Skin of body (tissue), 2 donors: ENCODE results near the gene MRPL49. TPM values are rescaled to one million over a fixed set of nuclear protein-coding genes. Genes with fewer than 3 reads are reported as not detected.

ENCODE experiments used
- DNase-seq: peaks from one replicate; lab custom pipeline; 2025; lab: John Stamatoyannopoulos, UW
- total RNA-seq: library from RNA; depleted of rRNA; stranded (reverse); fragments of >200 nt; gene quantifications from one replicate; pipeline ENCODE4 v1.2.3, GENCODE V29; 2014

Gene MRPL49
- 35.5 TPM for total RNA-seq

DNA sequence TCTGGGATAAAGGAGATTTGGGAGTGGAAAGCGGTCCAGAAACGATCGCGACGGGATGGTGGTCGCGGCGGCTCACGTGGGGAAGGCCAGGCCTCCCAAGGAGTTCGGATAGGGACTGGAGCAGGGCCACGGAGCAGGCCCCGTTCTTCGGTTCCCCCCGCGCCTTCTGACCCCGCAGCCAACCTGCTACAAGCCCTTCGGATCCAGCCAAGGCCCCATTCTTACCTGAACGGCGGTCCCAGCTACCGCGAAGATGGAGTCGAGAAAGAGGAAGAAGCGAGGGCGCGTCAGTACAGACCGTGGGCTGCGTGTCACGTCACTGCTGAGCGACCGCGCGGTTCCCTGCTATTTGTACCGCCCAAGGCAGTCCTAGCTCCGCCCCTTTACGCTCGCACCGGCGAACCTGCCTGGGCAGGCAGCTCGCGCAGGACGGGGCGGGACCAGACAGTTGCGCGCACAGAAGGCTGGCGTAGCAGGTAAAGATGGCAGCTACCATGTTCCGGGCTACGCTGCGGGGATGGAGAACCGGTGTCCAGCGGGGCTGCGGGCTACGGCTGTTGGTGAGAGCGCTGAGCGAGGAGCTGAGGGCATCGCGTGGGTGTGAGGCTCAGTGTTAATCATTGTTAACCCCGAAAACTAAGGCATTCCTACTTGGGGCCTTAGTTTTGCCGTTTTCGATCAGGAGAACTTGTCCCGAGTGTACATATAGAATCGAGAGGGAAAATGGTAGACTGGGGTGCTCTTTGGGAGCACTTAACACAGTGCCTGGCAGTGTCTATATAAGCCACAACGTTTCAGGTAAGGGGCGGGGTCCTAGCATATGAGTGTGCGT, at the start of gene MRPL49, which contains the start of gene FAU:
Gene MRPL49, plus strand, starts transcription at position 457 of the 832 bp plus-strand sequence. Its CDS starts 26 bp downstream, at position 483.
Gene FAU, minus strand, starts transcription at position 270 of the 832 bp plus-strand sequence. CDS start 321 bp downstream, outside the sequence.
- peak; percentile 95 for DNase-seq

DNA sequence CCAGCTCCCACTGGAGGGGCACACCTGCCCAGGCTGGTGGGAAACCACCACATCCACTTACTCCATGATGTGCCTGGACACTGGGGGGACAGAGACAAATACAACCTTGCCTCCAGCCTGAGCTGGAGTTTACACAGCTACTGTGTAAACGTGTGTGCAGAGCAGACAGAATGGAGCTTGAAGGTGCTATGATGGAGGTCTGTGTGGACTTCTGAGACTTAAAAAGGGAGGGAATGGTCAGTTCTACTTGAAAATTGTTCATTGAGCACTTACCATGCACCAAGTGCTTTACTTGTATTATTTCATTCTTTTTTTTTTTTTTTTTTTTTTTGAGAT, 49.5 kb upstream of the MRPL49 start:
- DNase-seq: no peak

DNA sequence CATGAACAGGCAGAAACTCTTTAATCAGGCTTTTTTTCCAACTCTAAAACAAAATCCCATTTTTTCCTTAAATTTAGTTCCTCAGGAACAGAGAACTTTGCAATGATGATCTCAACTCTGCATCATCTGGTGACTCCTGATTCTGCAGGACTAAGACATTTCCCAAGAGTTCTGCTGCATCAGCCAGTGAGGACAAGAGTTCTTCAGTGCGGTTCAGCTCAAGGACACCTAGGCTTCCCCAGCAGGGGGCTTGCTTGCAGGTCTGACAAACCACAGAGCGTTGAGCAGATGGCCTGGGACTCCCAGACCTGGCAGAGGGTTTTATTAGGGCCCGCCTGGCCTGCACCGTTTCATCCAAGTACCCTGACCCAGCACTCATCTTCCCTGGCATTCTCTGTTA, 44.7 kb upstream of the MRPL49 start:
- no peak for DNase-seq

DNA sequence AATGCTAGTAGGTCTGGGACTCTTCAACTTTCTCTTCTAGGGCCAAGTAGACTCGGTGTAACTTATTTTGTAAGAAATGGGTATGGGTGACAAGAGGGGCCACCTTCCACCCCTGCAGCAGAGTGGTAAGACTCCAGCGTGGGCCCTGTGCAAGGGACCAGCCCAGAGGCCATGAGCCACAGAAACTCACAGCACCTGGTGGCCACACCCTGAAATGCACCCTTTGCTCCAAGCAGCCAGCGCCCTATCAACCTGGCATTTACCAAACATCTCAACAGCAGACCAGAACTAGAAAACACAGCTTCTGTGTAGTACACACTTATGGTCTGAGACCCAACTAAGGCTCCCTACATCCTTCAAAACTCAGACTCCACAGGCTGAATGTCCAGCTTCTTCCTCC, 44.0 kb upstream of the MRPL49 start:
- no peak for DNase-seq

DNA sequence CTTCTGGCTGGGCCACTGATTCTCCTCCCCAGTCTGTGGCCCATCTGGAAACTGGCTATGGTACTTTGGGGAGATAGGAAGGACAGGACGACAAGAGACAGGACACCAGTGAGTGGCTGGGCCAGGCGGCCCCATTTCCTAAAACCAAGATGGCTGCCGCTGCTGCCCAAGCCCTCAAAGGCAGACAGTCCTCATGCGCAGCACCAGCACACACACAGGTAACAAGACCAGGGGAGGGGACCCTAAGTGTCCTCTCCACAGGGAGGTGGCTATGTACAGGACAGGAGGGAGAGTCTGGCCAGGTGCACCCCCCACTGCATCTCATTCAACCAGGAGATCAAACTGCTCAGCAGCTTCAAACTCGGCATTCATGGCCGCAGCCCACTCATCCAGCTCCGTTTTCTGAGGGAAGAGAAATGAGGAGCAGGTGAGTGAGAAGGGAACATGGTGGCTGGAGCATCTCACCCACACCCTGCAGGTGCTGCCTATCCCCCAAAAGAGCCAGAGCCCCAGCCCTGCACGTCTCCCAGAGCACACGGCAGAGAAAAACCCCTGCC, 43.3 kb upstream of the MRPL49 start:
- DNase-seq: no peak

DNA sequence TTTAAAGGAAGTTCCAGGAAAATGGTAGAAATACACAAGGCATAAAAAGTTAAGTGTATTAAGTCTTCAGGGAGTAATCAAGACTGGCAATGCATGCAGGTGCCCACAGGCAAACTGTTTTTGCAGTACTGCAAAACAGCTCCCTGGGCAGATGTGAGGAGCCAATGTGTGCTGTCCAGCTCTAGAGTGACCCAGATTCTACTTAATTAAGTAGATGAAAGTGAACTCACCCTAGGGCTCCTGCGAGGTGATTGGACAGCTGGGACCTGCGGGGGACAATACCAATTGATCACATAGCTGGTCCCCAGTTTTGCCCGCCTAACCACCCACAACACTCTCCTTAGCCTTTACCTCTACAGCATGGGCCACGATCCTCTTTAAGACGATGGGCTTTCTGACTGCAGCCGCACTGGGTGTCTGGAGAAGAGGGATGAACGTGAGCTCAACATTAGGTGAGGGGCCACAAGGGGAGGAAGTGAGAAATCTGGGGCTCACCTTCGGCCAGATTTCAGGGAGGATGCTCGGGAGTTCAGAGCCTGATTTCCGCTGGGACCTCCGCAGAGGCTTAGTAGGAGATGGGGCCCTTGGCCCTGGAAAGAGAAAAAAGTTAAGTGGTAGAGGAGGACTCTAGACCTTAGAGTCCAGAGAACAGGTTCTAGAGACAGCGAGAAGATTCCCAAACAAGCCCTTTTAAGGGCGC, 38.8 kb upstream of the MRPL49 start:
- no peak for DNase-seq

DNA sequence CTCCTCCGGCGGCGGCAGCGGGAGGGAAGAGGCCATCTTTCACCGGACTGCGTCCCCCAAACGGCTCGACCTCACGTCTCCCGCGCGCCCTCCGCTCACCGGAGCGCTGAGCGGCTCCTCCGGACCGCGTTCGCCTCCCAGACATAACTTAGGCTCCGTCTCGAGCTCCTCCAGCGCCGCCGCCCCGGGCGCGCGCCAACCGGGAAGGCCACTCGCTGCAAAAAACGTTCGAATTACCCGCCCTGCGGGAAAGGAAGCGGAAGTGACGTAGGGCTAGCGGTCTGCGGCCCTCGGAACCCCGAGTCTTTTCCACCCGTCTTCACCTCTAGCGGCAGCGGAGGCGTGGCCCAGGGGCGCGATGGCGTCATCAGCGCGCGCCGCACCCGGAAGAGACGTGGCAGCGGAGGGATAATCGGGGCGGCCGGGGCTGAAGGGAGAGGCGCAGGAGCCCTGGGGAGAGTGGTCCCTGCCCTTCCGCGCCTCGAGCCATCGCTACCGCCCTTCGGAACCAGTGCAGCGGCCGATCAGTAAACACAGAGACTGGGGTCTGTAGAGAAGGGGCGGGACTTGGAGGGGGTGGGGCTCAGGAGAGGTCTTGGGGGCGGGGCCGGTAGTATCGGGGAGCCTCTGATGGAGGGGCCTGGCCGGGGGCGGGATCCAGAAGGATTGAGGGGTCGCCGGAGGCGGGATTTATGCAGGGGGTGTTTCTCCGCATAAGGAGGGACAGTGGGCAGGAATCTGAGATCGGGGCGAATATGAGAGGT, 38.1 kb upstream of the MRPL49 start, which contains the start of the genes CDCA5 and ZFPL1:
Gene CDCA5, minus strand, starts transcription at position 207 of the 764 bp plus-strand sequence. Its CDS starts 62 bp downstream, at position 145.
Gene ZFPL1, plus strand, starts transcription at position 389 of the 764 bp plus-strand sequence. CDS start 477 bp downstream, outside the sequence.
- peak; percentile 94 for DNase-seq

DNA sequence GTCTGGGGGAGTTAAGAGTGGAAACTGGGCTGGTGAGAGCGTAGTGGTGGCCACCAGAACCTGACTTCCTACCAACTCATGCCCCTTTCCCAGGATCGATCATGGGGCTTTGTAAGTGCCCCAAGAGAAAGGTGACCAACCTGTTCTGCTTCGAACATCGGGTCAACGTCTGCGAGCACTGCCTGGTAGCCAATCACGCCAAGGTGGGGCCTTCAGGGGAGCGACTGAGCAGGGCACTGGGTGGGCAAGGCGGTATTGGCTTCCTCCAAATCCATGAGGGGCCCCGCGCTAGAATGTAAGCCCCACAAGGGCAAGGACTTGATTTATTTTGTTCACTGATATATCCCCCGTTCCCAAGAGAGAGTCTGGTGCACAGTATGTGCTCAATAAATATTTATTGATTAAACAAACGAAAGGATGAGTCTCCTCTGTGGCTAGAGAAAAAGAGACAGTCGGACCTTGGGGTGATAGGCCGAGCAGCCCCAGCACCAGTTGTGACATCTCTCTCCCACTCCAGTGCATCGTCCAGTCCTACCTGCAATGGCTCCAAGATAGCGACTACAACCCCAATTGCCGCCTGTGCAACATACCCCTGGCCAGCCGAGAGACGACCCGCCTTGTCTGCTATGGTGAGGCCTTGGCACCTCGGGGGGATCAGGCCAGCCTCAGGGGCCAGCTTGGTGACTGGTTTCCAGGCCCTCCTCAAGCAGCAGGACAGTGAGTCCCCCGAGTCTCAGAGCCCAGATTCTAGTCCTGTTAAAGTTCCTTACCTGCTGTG, 37.3 kb upstream of the MRPL49 start:
- DNase-seq: no peak

DNA sequence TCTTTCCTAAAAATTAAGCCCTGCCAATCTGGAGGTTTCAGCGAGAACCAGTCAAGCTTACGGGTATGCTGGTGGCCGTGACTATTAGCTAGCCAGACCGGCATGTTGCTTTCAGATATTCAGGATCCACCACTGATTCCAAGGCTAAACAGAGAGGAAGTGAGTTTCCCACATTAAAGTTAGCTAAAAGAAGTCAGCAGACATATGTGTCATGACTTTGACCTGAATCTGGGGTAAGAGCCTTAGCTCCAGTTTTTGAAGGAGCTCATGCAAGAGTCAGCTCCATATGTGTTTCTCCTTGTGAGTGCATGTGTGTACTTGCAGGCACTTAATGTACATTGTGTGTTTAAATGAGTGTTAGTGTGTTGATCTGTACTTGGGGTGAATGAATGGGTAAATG, 36.7 kb upstream of the MRPL49 start:
- no peak for DNase-seq

DNA sequence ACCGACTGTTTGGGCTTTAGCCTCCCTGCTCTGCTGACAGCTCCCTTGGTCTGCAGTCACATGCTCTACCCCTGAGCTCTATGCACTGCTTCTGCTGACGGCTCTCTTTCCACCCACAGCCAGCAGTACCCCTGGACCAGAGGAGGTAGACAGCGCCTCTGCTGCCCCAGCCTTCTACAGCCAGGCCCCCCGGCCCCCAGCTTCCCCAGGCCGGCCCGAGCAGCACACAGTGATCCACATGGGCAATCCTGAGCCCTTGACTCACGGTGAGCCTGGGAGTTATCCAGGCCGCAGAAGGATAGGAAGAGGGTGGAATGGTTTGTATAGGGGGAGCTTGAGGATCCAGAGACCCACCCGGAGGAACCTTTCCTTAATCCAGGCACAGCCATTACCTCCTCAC, 35.3 kb upstream of the MRPL49 start:
- DNase-seq: no peak

DNA sequence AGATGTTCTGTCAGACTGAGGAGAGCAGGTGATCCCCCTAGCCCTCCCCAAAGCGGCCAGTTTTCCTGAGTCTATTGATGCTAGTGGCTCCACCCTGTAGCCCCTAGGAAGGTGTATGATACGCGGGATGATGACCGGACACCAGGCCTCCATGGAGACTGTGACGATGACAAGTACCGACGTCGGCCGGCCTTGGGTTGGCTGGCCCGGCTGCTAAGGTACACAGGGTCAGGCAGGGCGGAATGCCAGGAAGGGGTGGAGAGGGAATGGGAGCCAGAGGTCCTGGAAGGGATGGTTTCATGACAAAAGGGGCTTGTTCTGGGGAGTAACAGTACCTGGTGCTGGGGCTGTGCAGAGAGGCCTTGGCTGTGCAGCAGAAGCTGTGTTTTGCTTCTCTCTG, 34.9 kb upstream of the MRPL49 start:
- no peak for DNase-seq

DNA sequence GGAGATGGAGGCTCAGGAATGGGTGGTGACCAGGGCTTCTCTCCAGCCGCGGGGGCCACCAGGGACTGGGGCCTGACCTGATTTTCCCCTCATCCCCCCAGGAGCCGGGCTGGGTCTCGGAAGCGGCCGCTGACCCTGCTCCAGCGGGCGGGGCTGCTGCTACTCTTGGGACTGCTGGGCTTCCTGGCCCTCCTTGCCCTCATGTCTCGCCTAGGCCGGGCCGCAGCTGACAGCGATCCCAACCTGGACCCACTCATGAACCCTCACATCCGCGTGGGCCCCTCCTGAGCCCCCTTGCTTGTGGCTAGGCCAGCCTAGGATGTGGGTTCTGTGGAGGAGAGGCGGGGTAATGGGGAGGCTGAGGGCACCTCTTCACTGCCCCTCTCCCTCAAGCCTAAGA, 34.3 kb upstream of the MRPL49 start:
- no peak for DNase-seq

DNA sequence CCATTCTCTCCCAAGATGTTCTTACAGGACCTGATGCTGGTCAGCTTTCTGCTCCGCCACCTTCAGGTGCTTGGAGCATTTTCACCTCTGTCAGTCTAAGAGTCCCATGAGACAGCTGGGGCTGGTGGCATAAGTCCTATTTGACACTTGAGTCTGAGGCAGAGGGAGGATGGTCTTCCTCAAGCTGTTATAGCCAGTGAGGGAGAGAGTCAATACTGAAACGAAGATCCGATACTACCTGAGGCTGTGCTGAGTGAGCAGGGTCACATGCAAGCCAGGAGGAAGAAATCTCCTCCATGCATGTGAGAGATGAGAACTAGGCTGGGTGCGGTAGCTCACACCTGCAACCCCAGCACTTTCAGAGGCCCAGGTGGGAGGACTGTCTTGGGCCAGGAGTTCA, 32.5 kb upstream of the MRPL49 start:
- no peak for DNase-seq

DNA sequence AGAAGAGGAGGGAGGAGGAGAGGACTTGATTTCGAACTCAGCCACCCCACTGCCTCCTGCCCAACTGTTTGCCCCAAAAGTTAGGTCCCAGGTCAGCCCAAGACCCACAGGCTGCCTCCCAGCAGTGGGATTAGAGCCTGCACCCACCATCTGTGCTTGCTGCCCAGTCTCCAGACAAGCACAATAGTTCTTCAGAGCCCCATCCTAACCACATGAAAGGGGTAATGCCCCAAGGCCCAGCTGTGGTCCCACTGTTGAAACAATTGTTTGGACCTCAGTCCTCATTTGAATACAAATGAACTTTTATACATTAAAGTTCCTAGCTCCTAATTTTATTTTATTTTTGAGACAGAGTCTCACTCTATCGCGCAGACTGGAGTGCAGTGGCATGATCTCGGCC, 31.5 kb upstream of the MRPL49 start:
- no peak for DNase-seq

DNA sequence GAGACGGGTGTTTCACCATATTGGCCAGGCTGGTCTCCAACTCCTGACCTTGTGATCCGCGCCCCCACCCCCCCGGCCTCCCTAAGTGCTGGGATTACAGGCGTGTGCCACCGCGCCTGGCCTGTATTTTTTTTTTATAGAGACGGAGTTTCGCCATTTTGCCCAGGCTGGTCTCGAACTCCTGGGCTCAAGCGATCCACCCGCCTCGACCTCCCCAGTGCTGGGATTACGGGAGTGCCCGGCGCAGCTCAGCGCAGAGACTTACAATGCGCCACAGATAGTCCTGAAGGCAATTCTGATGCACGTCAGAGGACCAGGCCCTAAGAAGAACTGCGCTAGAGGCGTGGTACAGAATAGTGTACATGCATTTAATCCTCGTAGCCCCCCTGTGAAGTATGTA, 26.7 kb upstream of the MRPL49 start:
- no peak for DNase-seq

DNA sequence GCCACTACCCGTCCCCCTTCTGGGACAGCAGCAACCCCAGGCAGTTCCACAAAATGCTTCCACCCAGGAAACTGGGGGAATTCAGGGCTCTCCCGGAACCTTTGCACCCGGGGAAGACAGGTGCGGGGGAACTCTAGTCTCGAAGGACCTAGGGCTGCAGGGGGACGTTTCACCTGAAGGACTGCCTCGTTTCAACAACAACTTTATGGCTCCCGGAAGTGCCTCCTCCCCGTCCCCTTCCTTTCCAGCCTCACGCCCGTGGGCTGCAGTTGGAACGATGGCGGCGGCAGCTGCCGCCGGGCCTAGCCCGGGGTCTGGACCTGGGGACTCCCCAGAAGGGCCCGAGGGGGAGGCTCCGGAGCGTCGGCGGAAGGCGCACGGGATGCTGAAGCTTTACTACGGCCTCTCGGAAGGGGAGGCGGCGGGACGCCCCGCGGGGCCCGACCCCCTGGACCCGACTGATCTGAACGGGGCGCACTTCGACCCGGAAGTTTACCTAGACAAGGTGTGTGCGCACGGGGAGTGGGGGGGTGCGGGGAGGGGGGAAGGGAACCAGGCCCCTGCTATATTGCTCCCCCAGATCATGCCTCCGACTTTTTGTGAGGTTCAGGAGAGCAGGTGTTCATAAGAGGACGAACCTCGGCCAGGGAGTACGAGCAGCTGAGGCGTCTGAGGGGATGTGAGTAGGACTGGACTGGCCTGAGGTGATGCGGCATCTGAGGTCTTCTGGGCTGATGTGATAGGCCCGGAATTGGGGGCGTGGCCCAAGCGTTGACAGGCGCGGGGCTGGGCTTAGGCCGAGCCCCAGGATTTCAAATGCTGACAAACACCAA, 25.9 kb upstream of the MRPL49 start, which contains the start of gene VPS51:
Gene VPS51, plus strand, starts transcription at position 241 of the 833 bp plus-strand sequence. Its CDS starts 37 bp downstream, at position 278.
- DNase-seq: peak; percentile 93

DNA sequence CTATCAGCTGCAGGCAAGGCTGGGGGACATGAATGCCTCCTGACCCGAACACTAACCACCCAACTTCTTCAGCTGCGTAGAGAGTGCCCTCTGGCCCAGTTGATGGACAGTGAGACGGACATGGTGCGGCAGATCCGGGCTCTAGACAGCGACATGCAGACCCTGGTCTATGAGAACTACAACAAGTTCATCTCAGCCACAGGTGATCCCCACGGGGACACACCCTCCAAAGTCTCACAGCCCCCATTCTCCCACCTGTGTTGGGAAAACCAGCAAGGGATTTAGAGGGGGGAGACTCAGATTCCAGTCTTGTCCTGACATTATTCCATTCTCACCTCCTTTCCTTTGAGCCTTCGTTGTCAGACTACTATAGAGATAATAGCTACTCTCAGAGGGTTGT, 25.2 kb upstream of the MRPL49 start:
- DNase-seq: no peak

DNA sequence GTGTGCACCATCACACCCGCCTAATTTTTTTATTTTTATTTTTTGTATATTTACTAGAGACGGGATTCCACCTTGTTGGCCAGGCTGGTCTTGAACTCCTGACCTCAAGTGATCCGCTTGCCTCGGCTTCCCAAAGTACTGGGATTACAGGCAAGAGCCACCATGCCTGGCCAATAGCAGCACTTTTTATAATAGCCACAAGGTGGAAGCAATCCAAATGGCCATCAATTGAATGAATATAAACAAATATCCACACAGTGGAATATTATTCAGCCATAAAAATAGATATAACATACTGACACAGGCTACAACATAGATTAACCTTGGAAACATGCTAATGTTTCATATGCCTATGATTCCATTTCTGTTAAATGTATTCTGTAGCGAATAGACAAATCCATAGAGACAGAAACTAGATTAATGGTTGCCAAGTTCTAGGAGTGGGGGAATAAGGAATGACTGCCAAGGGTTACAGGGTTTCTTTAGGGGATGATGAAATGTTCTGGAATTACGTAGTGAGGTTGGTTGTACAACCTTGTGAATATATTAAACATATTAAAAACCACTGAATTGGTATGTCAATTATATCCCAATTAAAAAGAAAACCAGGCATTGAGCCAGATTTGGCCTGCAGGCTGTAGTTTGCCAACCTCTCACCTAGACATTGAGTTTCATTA, 21.3 kb upstream of the MRPL49 start:
- no peak for DNase-seq
